Vagina (tissue), 2 donors: Measurements from ENCODE around the gene CUBN.

Source experiments
- CTCF ChIP-seq, 3 experiments: fragments of 450-650 bp in 2 of 3; fragments of 200-600 bp in 1 of 3; sonication (generic) in 1 of 3; IDR thresholded peaks; one replicate each; pipeline ENCODE4 v1.5.1; 2017 to 2019; ENCODE audit warnings: antibody characterized with exemption in 3 of 3, mild to moderate bottlenecking in 2 of 3, moderate library complexity in 2 of 3
- POLR2A ChIP-seq, 2 donors: fragments of 450-650 bp; IDR thresholded peaks; one replicate each; pipeline ENCODE4 v1.6.1; 2017; ENCODE audit warnings: antibody characterized with exemption in 2 of 2, mild to moderate bottlenecking in 2 of 2, moderate library complexity in 2 of 2

DNA sequence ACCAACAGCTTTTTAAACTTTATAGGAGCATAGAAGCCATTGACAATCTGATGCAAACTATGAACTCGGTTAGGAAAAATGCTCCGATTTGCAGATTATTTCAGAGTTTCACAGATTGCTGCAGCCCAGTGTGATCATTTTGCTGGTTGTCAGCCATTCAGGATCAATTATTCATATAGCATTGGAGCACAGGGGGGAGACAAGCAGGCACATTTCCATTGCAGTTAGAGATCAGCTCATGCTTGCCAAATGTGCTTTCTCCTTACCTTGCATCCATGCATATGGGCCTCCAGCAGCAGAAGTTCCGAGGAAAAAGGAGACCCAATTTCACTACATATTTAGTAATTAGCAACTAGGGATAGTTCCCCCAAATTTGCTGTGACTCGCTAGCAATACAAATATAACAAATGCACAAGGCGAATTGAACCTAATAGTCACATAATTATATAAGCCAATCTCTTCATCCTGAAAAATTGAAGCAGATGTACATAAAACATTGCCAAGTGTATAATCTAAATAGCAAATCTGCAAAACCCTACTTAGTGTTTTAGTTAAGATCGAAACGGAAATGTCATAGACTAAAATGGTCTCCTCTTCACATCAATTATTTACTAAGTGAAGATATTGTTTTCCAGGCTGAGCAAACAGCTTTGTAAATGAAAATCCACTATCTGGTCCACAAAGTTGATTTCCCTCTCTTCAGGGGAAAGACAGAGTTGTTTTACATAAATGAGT is 262.9 kb downstream of the CUBN start:
- no peak for TF ChIP-seq CTCF (IDR thresholded peaks at IDR 0.05)
- no peak for TF ChIP-seq POLR2A (IDR thresholded peaks at IDR 0.05)
